ENCODE data around the gene TLCD2. TPM values are rescaled to one million over a fixed set of nuclear protein-coding genes. Genes with fewer than 3 reads are reported as not detected.
"Not testable (repeated sequence)": the region's sequence is repeated elsewhere in the genome, so short reads cannot be mapped to it uniquely, and the experiment has no call there.

TLCD2 gene
- total RNA-seq, 6 experiments from 2014 or later, result 2.7 to 3.8 (median 3.2) TPM

DNA sequence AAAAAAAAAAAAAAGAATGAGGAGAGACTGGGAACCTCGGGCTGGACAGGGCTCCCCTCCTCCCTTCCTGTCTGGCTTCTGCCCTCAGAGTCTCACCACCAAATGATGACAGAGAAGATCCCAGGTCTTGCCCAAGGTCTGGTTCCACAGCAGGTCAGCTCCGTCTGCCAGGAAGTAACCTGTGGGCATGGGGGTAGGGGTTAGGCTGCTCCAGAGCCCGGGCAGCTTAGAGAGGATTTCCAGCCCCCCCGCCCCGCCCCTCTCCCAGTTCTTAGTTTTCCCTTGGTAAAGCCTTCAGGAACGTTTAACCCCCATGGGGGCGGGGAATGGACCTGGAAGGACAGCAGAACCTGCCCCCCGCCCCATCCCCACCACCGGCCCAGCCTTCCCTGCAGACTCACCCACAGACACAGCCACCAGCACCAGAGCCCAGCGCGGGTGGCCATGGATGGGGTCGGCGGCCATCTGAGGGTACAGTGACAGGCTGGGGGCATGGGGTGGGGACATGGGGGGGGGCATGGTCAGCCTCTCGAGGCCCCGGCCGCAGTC, 700 bp downstream of the TLCD2 start:
- TF ChIP-seq, protein P1, sequence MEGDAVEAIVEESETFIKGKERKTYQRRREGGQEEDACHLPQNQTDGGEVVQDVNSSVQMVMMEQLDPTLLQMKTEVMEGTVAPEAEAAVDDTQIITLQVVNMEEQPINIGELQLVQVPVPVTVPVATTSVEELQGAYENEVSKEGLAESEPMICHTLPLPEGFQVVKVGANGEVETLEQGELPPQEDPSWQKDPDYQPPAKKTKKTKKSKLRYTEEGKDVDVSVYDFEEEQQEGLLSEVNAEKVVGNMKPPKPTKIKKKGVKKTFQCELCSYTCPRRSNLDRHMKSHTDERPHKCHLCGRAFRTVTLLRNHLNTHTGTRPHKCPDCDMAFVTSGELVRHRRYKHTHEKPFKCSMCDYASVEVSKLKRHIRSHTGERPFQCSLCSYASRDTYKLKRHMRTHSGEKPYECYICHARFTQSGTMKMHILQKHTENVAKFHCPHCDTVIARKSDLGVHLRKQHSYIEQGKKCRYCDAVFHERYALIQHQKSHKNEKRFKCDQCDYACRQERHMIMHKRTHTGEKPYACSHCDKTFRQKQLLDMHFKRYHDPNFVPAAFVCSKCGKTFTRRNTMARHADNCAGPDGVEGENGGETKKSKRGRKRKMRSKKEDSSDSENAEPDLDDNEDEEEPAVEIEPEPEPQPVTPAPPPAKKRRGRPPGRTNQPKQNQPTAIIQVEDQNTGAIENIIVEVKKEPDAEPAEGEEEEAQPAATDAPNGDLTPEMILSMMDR (IDR thresholded peaks at IDR 0.05), result no peak
- Mint-ChIP-seq H3K36me3 (ENCODE audit: low read depth) (peaks cover 35% of the 10 kb centered on the region), H3K4me1 (ENCODE audit: low read depth) (peaks cover 36% of the 10 kb centered on the region), H3K27ac (peak overlapping the region; percentile 40; the same call in 1 of the 2 replicates), H3K27me3 (ENCODE audit: insufficient read depth) (peaks cover 27% of the 10 kb centered on the region), H3K9me3 (no peaks in the 10 kb centered on the region), H3K4me3 (peak overlapping the region; percentile 63)
- peak; percentile 55 for DNase-seq

DNA sequence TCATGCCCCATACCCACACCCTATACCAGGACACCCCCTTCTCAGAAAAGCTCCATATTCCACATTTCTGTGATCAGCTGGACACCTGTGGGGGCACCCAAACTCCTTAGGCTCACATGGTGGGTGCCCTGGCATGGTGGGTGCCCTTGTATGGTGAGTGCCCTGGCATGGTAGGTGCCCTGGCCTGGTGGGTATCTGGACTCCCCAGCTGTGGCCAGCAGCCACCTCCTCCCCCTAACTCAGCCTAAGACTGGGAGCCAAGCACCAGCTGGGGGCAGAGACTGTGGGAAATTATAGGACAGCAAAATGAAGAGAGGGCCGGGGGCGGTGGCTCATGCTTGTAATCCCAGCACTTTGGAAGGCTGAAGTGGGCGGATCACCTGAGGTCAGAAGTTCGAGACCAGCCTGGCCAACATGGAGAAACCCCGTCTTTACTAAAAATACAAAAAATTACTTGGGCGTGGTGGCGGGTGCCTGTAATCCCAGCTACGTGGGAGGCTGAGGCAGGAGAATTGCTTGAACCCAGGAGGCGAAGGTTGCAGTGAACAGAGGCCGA, 1.3 kb downstream of the TLCD2 start:
- Mint-ChIP-seq H3K4me3 (peak overlapping the region; percentile 63; the same call in 1 of the 2 replicates), H3K4me1 (ENCODE audit: low read depth) (peaks cover 34% of the 10 kb centered on the region), H3K36me3 (ENCODE audit: low read depth) (peaks cover 29% of the 10 kb centered on the region), H3K27ac (peak overlapping the region; percentile 52), H3K27me3 (ENCODE audit: insufficient read depth) (peaks cover 25% of the 10 kb centered on the region)
- H3K9me3 Mint-ChIP-seq, DNase-seq: not testable (repeated sequence)

DNA sequence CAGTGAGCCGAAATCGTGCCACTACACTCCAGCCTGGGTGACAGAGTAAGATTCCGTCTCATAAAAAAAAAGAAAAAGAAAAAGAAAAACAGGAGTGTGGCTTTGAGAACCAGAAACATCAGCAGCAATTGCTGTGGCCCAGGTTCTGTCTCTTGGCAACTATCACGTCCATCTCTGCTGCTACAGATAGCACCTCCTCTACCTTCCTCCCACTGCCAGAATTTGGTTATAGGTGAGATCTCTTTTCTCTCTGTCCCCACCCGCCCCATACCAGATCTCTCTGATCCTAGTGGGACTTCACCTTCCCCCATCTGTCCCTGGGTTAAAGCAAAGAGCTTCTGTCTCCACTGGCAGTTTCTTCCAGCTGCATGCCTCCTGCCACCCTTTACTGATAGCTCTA, 3.1 kb downstream of the TLCD2 start:
- H3K36me3 Mint-ChIP-seq (ENCODE audit: low read depth), result peaks cover 11% of the 10 kb centered on the region
- H3K27me3 Mint-ChIP-seq (ENCODE audit: insufficient read depth), result peaks cover 20% of the 10 kb centered on the region
- no peaks in the 10 kb centered on the region for H3K9me3 Mint-ChIP-seq
- DNase-seq, result no peak
- no peak overlapping the region for H3K27ac Mint-ChIP-seq
- TF ChIP-seq, protein P1 (IDR thresholded peaks at IDR 0.05), result no peak
- no peak overlapping the region for H3K4me3 Mint-ChIP-seq
- peaks cover 24% of the 10 kb centered on the region for H3K4me1 Mint-ChIP-seq (ENCODE audit: low read depth)

DNA sequence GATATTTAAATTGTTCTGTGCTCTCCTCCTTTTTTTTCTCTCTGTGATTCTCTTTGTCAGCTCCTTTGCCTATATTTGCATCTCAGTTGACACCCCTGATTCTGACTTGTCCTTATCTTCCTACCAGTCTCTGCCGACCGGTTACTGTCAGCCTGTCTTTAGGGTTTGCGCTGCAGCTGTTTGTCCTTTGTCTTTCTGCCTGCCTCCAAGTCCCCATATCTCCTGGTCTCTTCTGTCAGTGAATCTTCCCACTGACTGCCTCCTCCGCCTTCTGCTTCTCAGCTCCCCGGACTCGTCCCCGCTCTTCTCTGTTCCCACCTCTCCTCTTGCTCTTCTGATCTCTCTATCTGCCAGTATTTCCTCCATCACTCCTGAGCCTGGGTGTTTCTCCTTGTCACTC, 5.2 kb downstream of the TLCD2 start:
- TF ChIP-seq, protein P1 (IDR thresholded peaks at IDR 0.05), result no peak
- Mint-ChIP-seq H3K27ac (no peak overlapping the region), H3K36me3 (ENCODE audit: low read depth) (no peaks in the 10 kb centered on the region; the same call in 1 of the 2 replicates), H3K4me3 (no peak overlapping the region), H3K4me1 (ENCODE audit: low read depth) (peaks cover 7% of the 10 kb centered on the region), H3K27me3 (ENCODE audit: insufficient read depth) (peaks cover 11% of the 10 kb centered on the region), H3K9me3 (no peaks in the 10 kb centered on the region)
- no peak for DNase-seq

DNA sequence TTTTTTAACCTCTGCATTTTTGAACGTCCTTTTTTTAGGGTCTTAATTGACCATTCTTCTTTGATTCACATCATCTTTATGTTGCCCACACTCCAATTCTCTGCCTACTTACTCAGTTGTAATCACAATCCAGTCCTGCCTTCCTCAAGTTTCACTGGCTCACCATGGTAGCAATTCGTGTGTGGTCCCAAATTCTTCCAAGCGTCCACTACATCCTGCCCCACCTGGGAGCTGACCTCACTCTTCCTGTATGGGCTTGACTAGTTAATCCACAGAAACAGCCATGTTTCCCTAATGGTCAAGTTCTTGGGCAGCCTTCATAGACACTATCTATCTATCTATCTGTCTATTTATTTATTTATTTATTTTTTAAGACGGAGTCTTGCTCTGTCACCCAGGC, 7.1 kb downstream of the TLCD2 start:
- TF ChIP-seq, protein P1 (IDR thresholded peaks at IDR 0.05), result no peak
- Mint-ChIP-seq H3K4me3 (no peak overlapping the region), H3K27ac (no peak overlapping the region), H3K4me1 (ENCODE audit: low read depth) (peaks cover 7% of the 10 kb centered on the region), H3K27me3 (ENCODE audit: insufficient read depth) (peaks cover 3% of the 10 kb centered on the region), H3K9me3 (no peaks in the 10 kb centered on the region), H3K36me3 (ENCODE audit: low read depth) (no peaks in the 10 kb centered on the region; the same call in 1 of the 2 replicates)
- DNase-seq, result no peak

DNA sequence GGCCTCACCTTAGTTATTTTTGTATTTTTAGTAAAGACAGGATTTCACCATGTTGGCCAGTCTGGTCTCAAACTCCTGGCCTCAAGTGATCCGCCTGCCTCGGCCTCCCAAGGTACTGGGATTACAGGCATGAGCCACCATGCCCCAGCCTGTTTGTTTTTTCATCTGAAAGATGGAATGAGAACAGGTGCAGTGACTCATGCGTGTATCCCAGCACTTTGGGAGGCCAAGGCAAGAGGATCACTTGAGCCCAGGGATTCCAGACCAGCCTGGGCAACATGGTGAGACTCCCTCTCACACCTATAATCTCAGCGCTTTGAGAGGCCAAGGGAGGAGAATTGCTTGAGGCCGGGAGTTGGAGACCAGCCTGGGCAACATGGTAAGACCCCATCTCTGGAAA, 10.3 kb downstream of the TLCD2 start:
- not testable (repeated sequence) for H3K9me3 Mint-ChIP-seq; H3K4me1 Mint-ChIP-seq (ENCODE audit: low read depth); H3K36me3 Mint-ChIP-seq (ENCODE audit: low read depth); DNase-seq; H3K27ac Mint-ChIP-seq; H3K4me3 Mint-ChIP-seq; H3K27me3 Mint-ChIP-seq (ENCODE audit: insufficient read depth)

Measured in HFFc6 (cell line).